Dermis microvascular lymphatic vessel endothelial cell (primary cell): ENCODE measurements around the gene TPCN1. TPM values are rescaled to one million over a fixed set of nuclear protein-coding genes. Genes with fewer than 3 reads are reported as not detected.

Source experiments
- DNase-seq, 2 donors: peaks; one replicate each; pipeline versions ENCODE4 v3.0.0 to v3.0.0-alpha.2; 2010; ENCODE audit warnings: low read depth in 2 of 2
- total RNA-seq: library from RNA; depleted of rRNA; stranded (reverse); fragments of >200 nt; gene quantifications from 2 replicates; pipeline ENCODE4 v1.2.1, GENCODE V29; 2014

The TPCN1 gene
- total RNA-seq, 1 donor from 2014 or later = 5.5 TPM

DNA sequence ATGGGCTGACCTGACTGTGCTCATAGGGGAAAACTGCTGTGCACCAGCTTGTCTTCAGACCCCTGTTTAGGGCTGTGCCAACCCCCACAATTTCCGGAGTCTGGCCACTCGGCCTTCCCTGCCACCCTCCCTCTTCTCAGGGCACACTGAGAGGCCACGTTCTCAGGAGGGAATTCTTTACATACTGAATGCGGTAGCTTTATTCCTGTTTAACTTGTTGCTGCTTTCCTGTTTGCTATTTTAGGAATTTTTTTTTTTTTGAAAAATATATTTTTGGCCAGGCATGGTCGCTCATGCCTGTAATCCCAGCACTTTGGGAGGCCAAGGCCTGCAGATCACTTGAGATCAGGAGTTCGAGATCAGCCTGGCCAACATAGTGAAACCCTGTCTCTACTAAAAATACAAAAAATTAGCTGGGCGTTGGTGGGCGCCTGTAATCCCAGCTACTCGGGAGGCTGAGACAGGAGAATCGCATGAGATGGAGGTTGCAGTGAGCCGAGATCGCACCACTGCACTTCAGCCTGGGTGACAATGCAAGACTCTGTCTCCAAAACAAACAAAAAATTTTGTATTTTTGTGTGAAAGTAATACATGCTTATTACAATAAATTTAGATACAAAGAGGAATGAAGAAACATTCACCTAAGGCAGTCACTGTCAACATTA is 39.5 kb downstream of the TPCN1 start:
- no peak for DNase-seq

DNA sequence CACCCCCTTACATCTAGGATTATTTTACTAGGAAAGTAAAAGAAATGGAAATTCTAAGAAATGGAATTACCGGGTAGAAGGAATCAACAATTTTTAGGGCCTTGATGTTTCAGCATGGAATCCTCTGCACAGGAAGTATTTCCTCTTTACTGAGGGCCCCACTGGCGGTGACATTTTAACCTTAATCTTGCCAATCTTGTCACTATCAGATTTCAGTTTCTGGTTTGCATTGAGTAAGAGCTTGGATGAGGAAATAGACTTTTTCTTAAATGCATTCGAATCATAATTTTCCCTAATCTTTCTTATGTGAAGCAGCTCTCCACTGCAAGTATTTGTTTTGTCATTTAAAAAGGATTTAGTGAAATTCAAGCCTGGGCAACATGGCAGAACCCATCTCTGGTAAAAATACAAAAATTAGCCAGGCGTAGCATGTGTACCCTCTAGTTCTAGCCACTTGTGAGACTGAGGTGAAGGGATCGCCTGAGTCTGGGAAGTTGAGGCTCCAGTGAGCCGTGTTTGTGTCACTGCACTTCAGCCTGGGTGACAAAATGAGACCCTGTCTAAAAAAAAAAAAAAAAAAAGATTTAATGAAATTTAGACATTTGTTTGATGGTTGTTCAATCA is 40.7 kb downstream of the TPCN1 start:
- no peak for DNase-seq

DNA sequence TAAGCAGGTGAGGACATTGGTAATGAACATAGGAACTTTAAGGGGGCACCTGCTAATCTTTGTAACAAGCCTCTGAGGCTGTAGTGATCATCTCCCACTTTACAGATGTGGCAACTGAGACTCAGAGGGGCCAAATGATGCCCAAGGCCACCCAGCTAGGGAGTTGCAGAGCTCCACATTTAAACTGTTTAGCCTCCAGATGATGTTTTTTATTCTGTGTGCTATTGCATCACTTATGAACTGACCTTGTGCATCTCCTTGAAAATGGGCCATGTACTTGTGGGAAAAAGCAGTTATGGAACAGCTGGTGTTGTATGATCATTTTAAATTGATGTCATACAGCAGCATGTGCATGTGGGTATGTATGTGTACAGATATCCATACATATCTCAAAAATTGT is 41.4 kb downstream of the TPCN1 start:
- no peak for DNase-seq

DNA sequence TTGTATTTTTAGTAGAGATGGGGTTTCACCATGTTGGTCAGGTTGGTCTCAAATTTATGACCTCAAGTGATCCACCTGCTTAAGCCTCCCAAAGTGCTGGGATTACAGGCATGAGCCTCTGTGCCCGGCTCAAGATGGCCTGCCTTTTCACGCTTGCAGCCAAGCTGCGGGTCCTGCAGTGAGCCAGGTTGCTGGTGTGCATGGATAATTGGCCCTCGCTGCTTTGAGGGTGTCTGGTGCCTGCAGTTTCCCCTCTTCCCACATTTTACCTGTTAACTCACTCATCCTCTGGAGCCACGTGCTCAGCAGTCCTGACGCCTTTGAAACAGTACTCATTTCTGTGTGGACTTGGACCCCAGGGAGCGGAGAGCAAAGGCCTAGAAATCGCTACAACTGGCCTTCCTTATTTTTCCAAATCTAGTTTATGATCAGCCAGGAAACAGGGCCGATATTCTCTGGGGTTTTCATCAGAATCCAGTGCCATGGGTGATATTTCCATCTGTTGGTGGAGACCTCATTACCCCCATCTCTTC is 42.2 kb downstream of the TPCN1 start:
- no peak for DNase-seq

DNA sequence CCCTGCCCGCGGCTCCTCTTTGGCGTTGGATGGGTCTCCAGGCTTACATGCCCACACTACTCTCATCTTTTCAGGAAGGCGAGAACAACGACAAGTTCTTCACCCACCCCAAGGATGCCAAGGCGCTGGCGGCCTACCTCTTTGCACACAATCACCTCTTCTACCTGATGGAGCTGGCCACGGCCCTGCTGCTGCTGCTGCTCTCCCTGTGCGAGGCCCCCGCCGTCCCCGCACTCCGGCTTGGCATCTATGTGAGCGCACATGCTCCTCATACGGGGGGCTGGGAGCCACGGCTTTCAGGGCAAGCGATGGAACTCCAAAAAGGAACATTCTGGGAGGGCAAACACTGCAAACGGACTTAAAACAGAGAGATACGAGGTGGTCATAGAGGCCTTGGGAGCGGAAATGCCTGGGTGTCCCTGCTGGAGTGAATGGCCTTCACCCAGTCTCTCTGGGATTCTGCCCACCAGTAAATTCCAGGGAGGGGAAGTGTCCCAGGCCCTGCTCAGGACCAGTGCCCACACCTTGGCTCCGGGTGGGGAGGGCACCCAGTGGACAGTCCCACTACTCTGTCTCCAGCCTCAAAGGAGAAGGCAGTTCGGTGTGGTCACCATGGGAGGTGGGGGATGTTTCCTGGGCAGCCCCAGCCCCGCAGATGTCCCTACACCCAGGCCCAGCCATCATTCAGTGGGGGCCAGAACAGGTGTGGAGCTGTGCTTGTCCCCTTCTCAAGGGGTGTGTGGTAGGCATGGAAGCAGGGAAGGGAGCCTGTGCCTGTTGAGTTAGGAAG is 45.0 kb downstream of the TPCN1 start:
- DNase-seq = no peak

DNA sequence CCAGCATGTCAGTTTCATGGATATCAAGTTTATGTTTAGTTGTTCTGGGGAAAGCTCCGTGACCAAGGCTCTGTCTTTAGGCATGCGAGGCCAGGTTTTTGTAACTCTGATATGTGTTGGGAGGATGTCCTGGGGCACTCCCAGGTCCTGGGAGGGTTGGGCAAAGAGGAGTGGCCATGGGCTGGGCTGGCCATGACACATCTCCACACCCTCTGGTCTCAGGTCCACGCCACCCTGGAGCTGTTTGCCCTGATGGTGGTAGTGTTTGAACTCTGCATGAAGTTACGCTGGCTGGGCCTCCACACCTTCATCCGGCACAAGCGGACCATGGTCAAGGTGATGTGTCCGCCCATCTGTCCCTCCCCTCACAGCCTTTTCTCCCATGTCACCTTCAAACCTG is 46.4 kb downstream of the TPCN1 start:
- no peak for DNase-seq

DNA sequence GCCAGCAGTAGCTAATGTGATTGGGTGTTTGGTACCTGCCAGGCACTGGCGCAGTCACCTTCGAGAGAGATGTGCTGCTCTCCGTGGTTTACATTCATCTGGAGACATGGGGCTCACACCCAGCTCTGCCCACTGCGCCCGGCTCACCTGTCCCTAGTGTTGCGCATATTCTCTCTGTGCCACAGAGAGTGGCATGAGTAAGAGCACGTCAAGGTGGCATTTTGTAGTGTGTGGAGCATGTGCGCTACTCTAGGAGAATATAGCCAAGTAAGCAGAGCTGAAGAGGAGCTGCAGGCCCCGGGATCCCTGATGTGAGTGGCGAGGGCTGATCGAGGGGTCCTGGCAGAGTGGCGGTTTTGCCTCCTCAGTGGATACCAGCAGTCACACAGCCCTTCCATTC is 46.9 kb downstream of the TPCN1 start:
- no peak for DNase-seq

DNA sequence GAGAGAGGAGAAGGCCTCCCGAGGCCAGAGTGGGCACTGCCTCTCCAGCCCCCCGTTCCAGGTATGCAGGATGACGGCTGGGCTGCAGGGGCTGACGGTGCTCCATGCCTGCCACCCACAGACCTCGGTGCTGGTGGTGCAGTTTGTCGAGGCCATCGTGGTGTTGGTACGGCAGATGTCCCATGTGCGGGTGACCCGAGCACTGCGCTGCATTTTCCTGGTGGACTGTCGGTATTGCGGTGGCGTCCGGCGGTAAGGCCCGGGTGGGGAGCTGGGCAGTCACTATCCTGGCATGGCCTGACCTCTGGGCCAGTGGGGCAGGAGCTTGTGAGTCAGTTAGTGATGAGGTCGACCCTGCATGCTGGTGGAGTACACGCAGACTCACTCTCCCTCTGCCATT is 47.4 kb downstream of the TPCN1 start:
- DNase-seq = no peak

DNA sequence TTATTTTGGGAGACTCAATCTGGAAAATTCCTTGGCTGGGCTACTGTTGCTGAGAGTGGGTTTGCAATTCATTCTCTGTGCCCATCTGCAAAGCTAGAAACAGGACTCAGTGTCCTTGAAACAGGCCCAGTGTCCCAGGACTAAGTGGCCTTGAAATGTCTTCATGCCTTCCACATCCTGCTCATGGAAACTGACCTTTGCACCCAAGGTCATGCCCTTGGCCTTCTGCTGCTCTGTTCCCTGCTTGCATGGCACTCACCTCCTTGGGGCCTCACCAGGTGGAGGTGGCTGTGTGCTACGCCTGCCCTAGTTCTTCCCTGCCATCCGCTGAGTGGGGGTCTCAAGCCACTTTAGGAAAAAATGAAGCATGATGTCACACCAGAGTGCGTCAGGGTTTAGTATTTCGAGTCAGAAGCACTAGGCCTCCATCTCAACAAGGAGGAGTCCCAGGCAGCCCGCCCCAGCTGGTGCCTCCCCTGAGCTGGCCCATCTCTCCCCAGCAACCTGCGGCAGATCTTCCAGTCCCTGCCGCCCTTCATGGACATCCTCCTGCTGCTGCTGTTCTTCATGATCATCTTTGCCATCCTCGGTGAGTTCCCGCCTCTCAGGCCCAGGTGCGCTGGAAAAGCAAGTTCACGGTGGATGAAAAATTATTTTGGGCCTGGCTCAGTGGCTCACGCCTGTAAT is 48.1 kb downstream of the TPCN1 start:
- DNase-seq = no peak

DNA sequence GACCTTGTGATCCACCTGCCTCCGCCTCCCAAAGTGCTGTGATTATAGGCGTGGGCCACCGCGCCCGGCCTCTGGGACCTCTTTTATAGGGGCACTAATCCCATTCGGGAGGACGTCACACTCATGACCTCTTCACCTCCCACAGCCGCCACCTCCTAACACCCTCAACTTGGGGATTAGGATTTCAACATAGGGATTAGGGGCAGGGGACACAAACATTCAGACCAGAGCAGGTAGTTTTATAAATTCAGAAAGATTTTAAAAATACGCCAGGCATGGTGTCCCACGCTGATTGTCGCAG is 49.4 kb downstream of the TPCN1 start:
- no peak for DNase-seq

DNA sequence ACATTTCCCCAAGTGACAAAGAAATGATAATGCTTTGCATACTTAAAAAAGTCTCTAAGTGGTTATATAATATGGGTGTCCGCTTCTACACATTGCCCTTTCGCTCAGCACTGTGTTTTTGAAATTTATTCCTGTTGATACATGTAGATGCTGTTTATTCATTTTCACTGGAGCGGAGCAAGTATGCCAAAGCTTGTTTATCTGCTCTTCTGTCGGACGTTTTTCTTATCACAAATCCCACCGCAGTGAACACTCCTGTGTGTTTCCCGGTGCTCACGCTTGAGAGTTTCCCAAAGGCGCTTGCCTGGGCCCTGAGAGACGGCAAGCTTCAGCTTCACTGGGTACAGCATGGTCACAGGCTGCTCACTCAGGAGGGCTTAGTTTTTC is 50.2 kb downstream of the TPCN1 start:
- DNase-seq = no peak

DNA sequence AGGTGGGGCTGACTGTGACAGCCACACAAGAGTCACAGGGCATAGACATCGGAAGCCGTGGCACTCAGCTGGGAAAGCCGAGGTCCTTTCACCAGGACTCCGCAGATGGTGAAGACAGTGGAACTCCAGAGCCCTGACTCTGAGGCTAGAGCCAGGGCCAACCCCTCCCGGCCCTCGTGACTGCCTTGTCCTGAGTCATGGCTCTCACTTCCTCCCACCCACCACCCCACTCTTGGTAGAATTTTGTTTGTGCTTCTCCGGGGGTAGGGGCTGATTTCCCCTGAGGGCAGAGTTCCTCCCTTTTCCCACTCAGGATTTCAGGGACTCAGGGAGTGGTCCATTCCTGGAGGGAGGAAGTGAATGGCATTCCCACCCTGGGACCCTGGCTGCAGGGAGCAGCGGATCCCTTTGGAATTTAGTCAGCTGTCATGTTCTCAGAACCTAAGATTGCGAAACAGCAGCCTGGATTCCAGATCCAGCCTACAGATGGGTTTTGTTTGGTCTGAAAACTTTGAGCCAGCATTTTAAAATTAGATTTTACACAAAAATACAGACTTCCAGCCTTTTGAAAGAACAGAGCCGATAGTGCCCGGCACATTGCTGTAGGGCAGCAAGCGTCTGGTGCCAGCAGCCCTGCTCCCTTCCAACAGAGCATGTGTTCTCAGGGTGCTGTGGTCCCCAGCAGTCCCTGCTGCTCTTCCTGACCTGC is 50.7 kb downstream of the TPCN1 start:
- peak; percentile 29 to 32 for DNase-seq

DNA sequence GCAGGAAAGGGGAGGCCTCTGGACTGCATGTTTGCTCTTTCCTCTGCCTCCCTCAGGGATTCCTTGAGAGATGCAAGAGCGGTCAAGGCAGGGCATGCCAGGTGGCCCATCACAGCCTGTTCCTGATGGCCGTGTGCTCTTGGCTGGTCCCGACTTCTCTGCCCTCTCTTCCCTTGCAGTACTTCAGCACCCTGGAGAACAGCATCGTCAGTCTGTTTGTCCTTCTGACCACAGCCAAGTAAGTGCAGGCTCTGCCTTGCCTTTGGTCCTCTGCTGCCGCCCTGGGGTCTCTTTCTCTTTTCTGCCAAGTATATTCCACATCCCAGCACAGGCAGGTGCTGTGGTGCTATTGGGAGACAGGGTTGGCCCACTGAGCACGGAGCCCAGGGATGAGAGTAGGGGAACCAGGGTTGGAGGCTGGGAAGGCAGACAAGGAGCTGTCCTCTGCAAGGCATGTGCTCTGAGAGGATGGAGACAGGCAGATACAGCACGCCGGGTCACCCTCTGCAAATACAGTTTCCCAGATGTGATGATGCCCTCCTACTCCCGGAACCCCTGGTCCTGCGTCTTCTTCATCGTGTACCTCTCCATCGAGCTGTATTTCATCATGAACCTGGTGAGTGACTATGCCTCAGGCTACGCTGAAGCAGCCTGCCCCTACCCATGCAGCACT is 51.9 kb downstream of the TPCN1 start:
- no peak for DNase-seq

DNA sequence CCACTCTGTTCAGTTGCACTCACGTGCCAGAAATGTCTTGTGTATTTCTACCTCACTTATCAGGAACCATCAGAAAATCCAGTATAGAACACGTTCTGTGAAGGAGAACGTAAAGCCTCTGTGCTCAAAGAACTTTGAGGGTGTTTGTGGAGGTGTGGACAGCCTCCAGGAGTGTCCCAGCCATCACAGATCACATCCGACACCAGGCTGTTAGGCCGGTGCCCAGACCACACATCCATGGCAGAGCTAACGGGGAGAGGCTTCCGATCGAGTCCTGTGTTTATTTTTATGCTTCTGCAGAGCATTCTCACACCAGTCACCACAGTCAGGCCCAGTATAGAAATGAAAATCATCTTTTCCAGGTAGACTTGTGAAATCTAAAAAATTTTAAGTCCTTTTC is 53.6 kb downstream of the TPCN1 start:
- no peak for DNase-seq

DNA sequence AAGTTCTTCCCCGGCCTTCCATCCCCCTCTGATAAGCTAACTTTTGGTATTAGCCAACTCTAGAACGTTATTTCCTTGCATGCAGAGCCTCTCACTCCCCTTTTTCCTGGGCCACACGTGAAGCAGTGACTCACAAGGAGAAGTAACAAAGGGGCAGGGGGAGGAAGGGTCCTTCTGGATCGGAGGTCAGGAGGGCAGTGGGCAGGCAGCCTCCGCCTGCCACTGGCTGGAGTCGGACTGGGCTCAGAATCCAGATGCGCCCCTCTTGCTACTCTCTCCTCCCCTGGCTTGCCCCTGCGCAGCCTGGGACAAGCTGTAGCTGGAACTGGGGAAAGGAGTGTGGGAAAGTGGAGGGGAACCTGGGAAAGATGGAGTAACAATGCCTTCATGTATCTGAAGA is 55.0 kb downstream of the TPCN1 start:
- DNase-seq = no peak

DNA sequence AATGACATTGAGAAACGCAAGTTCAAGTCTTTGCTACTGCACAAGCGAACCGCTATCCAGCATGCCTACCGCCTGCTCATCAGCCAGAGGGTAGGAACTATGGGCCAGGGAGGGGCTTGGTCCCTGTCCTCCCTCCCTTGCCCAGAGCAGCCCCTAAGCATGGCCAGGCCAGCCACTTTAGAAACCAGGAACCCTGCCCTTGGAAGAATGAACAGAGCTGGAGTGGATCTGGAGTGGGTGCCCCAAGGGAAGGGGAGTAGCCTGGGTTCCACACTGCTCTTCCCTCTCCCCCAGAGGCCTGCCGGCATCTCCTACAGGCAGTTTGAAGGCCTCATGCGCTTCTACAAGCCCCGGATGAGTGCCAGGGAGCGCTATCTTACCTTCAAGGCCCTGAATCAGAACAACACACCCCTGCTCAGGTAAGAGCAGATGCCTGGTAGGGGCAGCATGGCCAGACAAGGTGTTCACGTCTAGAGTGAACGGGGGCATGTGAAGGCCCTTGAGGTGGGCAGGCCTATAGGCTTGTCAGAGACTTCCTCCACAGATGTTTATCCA is 55.8 kb downstream of the TPCN1 start:
- no peak for DNase-seq

DNA sequence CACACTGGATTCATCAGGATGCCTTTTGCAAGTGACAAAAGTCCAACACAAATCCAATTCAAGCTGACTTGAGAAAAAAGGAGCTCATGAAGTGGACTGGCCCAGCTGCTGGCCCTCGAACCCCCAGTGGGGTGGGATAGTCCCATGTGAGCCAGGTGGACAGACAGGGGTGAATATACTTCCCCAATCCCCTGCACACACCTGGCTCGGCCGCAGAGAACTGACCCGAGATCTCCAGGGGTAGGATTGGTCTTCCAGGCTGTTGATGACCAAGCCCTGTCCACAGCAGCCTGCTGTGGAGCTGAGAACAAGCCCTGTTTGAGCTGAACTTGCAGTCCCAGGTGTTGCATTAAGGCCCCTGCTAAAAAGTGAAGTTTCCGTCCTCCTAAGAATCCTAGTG is 56.2 kb downstream of the TPCN1 start:
- DNase-seq = no peak

DNA sequence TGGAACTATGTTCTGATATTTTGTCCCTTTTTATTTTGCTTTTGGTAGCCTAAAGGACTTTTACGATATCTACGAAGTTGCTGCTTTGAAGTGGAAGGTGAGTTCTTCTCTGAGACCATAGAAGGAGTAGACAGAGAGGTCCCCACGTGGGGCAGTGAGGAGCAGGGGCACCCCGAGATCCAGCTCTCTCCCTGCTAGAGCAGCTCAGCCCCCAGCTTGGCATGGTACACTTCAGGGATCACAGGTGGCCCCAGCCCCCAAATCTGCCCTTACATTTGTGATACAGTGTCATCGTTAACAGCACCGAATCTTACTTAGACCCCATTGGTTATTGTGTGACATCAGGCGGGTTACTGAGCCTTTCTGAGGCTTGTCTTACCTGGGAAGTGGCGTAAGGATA is 56.9 kb downstream of the TPCN1 start:
- DNase-seq = no peak

DNA sequence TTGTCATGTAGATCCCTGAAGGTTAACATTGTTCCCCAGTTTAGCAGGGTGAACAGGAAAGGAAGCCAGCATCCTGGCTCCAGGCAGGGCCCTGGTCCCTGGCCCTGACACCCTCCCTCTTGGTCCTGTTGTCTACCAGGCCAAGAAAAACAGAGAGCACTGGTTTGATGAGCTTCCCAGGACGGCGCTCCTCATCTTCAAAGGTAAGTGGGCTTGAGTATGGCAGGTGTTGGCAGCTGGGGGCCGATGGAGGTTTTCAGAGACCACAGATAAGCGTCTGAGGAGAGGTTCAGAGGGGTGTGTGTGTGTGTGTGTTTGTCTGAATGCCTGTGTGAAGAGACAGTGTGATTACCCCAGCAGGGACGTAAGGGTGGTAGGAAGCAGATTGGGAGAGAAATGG is 57.4 kb downstream of the TPCN1 start:
- no peak for DNase-seq

DNA sequence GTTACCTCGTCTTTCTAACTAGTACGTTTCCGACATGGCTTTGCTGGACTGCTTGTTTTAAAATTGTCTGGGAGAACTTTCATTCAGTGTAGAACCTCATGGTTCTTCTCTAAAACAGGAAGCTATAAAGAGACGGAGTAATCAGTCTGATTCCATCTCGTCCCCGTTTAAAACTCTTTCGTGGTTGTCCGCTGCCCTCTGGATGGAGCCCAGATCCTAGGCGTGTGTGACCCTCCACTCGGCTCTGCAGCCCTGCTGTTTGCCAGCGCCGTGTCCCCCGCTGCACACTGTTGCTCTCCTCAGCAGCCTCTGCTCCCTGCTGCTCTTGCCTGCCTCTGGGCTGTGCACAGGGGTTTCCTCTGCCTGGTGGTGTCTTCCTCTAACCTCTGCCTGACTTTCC is 63.5 kb downstream of the TPCN1 start:
- no peak for DNase-seq
